Sigmoid colon (tissue), 7 donors: Measurements from ENCODE around the gene FOXM1. TPM values are rescaled to one million over a fixed set of nuclear protein-coding genes. Genes with fewer than 3 reads are reported as not detected.

Experiments
- DNase-seq: peaks from one replicate; pipeline ENCODE4 v3.0.0-alpha.2; 2019
- H3K27ac ChIP-seq, 4 donors: fragments of 200-600 bp; sonication (generic); one replicate each; pipeline ENCODE4 v1.5.1; 2016 to 2019; ENCODE audit warnings: mild to moderate bottlenecking in 1 of 4
- H3K27me3 ChIP-seq, 3 donors: fragments of 200-600 bp; sonication (generic); one replicate each; pipeline ENCODE4 v1.5.1; 2019; ENCODE audit warnings: mild to moderate bottlenecking in 1 of 3
- H3K36me3 ChIP-seq, 4 donors: fragments of 200-600 bp; sonication (generic); one replicate each; pipeline ENCODE4 v1.5.1; 2016 to 2019
- H3K4me1 ChIP-seq, 4 donors: fragments of 200-600 bp; sonication (generic); one replicate each; pipeline ENCODE4 v1.5.1; 2017 to 2019
- H3K4me3 ChIP-seq, 4 donors: fragments of 200-600 bp; sonication (generic); one replicate each; pipeline ENCODE4 v1.5.1; 2017 to 2019; ENCODE audit warnings: mild to moderate bottlenecking in 2 of 4, moderate library complexity in 1 of 4
- H3K9me3 ChIP-seq, 4 donors: fragments of 200-600 bp in 3 of 4; sonication (generic) in 3 of 4; one replicate each; pipeline versions ENCODE4 v1.5.1 to v1.6.1; 2013 to 2019
- CTCF ChIP-seq, 4 experiments: fragments of 450-650 bp in 3 of 4; fragments of 200-600 bp in 1 of 4; IDR thresholded peaks; one replicate each; pipeline ENCODE4 v1.5.1; 2016 to 2019; ENCODE audit warnings: antibody characterized with exemption in 4 of 4, mild to moderate bottlenecking in 3 of 4, moderate library complexity in 2 of 4
- EP300 ChIP-seq, 4 donors: sonication (generic); formaldehyde crosslinking; IDR thresholded peaks; one replicate each; pipeline ENCODE4 v1.6.1; 2017; ENCODE audit warnings: antibody characterized with exemption in 4 of 4
- POLR2A ChIP-seq, 2 donors: fragments of 450-650 bp; IDR thresholded peaks; one replicate each; pipeline ENCODE4 v1.6.1; 2016; ENCODE audit warnings: antibody characterized with exemption in 2 of 2, mild to moderate bottlenecking in 2 of 2, moderate library complexity in 2 of 2
- POLR2AphosphoS5 ChIP-seq, 4 donors: sonication (generic); formaldehyde crosslinking; IDR thresholded peaks; one replicate each; pipeline ENCODE4 v1.6.1; 2017; ENCODE audit warnings: antibody characterized with exemption in 4 of 4
- WGBS, 2 donors: extraction: QIAGEN DNeasy Blood & Tissue Kit; methylation state at CpG; one replicate each; pipeline ENCODE4 v1.1.7; 2013; 5-methylcytosine and 5-hydroxymethylcytosine counted together
- intact Hi-C: fragments of 100-400 bp; cut with DNase I; formaldehyde crosslinking; loops from one replicate; pipeline ENCODE4 v1.15.1; 2023
- polyA plus RNA-seq, 3 donors: library from polyadenylated mRNA; stranded (reverse); fragments of 200-250 nt; gene quantifications; one replicate each; pipeline ENCODE4 v1.2.3, GENCODE V29; 2013
- total RNA-seq, 4 donors: library from RNA; depleted of rRNA; stranded (reverse); fragments of >200 nt; gene quantifications; one replicate each; pipeline ENCODE4 v1.1.0, GENCODE V29; 2016
- donor health status: healthy with polysubstance abuse.
- donor health status: Bipolar disorder and iron deficiency.
- donor health status: healthy.

The FOXM1 gene
- total and polyA plus RNA-seq, 7 donors = 0.36 to 34.9 (median 2.4) TPM; not detected in 1

- DNase-seq = no peak
- no peaks in the 10 kb centered on the region for H3K9me3 ChIP-seq
- no peak overlapping the region for H3K27ac ChIP-seq
- no peaks in the 10 kb centered on the region for H3K36me3 ChIP-seq
- peaks cover 0 to 5% (median 0%) of the 10 kb centered on the region in 4 donors for H3K4me1 ChIP-seq
- H3K4me3 ChIP-seq = no peak overlapping the region
- intact Hi-C loops = no loop called here
- H3K27me3 ChIP-seq = no peaks in the 10 kb centered on the region
- 88 to 92% methylated on average over 2 of the region's 2 CpGs for WGBS, 2 donors
- TF ChIP-seq CTCF (IDR thresholded peaks at IDR 0.05) (no peak), EP300 (IDR thresholded peaks at IDR 0.05) (no peak), POLR2A (IDR thresholded peaks at IDR 0.05) (no peak), POLR2AphosphoS5 (IDR thresholded peaks at IDR 0.05) (no peak)
Observed at GRCh38 chr12:2858334-2858733, 18.6 kb downstream of the FOXM1 start.

DNA sequence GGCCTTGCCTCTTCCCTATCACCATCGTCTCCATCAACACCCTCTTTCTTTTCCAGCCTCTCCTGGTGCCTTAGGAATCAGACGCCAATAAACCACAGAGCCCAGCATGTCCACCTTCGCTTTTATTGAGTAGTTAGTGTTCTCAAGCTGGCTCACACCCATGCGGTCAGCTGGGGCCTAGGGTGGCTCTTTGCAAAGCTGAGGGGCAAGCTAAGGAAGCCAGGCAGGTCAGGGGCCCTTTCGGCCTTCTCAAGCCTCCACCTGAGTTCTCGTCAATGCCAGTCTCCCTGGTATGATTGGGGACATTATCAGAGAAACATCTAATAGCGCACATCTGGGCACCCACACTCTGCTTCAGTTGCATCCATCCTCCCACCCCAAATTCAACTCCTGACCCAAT is 19.4 kb downstream of the FOXM1 start:
- 95% methylated on average over 7 of the region's 7 CpGs for WGBS, 2 donors
- Histone ChIP-seq H3K36me3 (no peaks in the 10 kb centered on the region), H3K9me3 (no peaks in the 10 kb centered on the region), H3K27me3 (no peaks in the 10 kb centered on the region), H3K4me1 (peaks cover 0 to 5% (median 0%) of the 10 kb centered on the region in 4 donors), H3K4me3 (no peak overlapping the region), H3K27ac (no peak overlapping the region)
- DNase-seq = no peak
- intact Hi-C loops = no loop called here
- TF ChIP-seq CTCF (IDR thresholded peaks at IDR 0.05) = no peak

DNA sequence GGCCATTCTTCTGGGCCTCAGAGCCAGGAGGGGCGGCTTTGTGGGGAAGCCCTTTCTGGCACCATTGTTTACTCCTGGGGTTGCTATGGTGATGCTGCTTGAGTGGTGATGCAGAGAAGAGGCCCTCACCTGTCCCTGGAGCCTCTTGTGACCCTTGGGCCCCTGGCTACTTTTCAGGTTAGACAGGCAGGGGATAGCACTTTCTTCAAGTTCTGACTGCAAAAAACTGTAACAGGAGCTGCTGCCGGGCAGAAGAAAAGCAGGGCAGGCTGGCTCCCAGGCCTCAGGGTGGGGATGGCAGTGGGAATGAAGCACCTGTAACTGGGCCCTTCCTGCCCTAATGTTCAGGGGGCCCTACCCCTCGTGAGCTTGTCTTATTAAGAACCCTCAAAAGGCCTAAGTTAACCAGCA is 19.9 kb downstream of the FOXM1 start, which contains the start of gene TEX52:
Gene TEX52 (minus strand): TSS at position 19 of the 411 bp plus-strand sequence. CDS start 13 bp downstream, at position 6.
- peaks cover 0 to 5% (median 0%) of the 10 kb centered on the region in 4 donors for H3K4me1 ChIP-seq
- no peaks in the 10 kb centered on the region for H3K9me3 ChIP-seq
- H3K27me3 ChIP-seq = no peaks in the 10 kb centered on the region
- TF ChIP-seq POLR2A (IDR thresholded peaks at IDR 0.05) = no peak
- TF ChIP-seq EP300 (IDR thresholded peaks at IDR 0.05) = no peak
- no peak for TF ChIP-seq CTCF (IDR thresholded peaks at IDR 0.05)
- TF ChIP-seq POLR2AphosphoS5 (IDR thresholded peaks at IDR 0.05) = no peak
- no peaks in the 10 kb centered on the region for H3K36me3 ChIP-seq
- no peak for DNase-seq
- WGBS, 2 donors = 84 to 90% methylated on average over 3 of the region's 3 CpGs
- intact Hi-C loops = no loop called here
- H3K4me3 ChIP-seq = no peak within 1 kb of the TSS
- no peak within 1 kb of the TSS for H3K27ac ChIP-seq

- 89 to 95% methylated on average over 3 of the region's 3 CpGs for WGBS, 2 donors
- intact Hi-C loops = no loop called here
Observed at GRCh38 chr12:2856051-2856450, 20.9 kb downstream of the FOXM1 start.

More at GRCh38 chr12:2856051-2856450, 20.9 kb downstream of the FOXM1 start:
- Histone ChIP-seq H3K4me1 (peaks cover 0 to 5% (median 0%) of the 10 kb centered on the region in 4 donors), H3K27ac (no peak overlapping the region), H3K27me3 (no peaks in the 10 kb centered on the region), H3K9me3 (no peaks in the 10 kb centered on the region), H3K36me3 (no peaks in the 10 kb centered on the region), H3K4me3 (no peak overlapping the region)
- TF ChIP-seq CTCF (IDR thresholded peaks at IDR 0.05) = no peak
- no peak for TF ChIP-seq POLR2AphosphoS5 (IDR thresholded peaks at IDR 0.05)
- no peak for DNase-seq
